Thoracic aorta (tissue), 2 donors: ENCODE data around the gene SNX3. TPM values are rescaled to one million over a fixed set of nuclear protein-coding genes. Genes with fewer than 3 reads are reported as not detected.
"Not testable (repeated sequence)": the region's sequence is repeated elsewhere in the genome, so short reads cannot be mapped to it uniquely, and the experiment has no call there.

ENCODE experiments used
- ATAC-seq: fragments of 150-250 bp; one replicate; pipeline ENCODE4 v1.8.0; 2017; ENCODE audit warnings: low read depth; ENCODE audit not compliant: insufficient number of reproducible peaks, low FRiP score
- DNase-seq: peaks from one replicate; pipeline ENCODE4 v3.0.0-alpha.2; 2020; ENCODE audit warnings: low spot score
- H3K27ac ChIP-seq, 2 donors: fragments of 200-600 bp; sonication (generic); 1 replicate in 1 of 2; 2 replicates in 1 of 2; pipeline ENCODE4 v1.5.1; 2016; ENCODE audit warnings: mild to moderate bottlenecking in 2 of 2, moderate library complexity in 2 of 2
- H3K27me3 ChIP-seq: fragments of 200-600 bp; sonication (generic); replicated peaks from 2 replicates; pipeline ENCODE4 v1.6.0; 2016; ENCODE audit warnings: mild to moderate bottlenecking; ENCODE audit not compliant: insufficient read depth
- H3K36me3 ChIP-seq: fragments of 200-600 bp; sonication (generic); one replicate; pipeline ENCODE4 v1.5.1; 2016
- H3K4me1 ChIP-seq, 2 donors: fragments of 200-600 bp; sonication (generic); 1 replicate in 1 of 2; 2 replicates in 1 of 2; pipeline versions ENCODE4 v1.5.1 to v1.6.0; 2016; ENCODE audit warnings: low read depth in 2 of 2, mild to moderate bottlenecking in 1 of 2; ENCODE audit not compliant: control insufficient read depth in 1 of 2
- H3K4me3 ChIP-seq: fragments of 200-600 bp; sonication (generic); 2 replicates; pipeline ENCODE4 v1.5.1; 2016; ENCODE audit warnings: mild to moderate bottlenecking
- H3K9me3 ChIP-seq: fragments of 200-600 bp; sonication (generic); 2 replicates; pipeline ENCODE4 v1.5.1; 2016
- CTCF ChIP-seq: fragments of 200-600 bp; sonication (generic); IDR thresholded peaks from one replicate; pipeline ENCODE4 v1.5.1; 2019; ENCODE audit warnings: antibody characterized with exemption
- total RNA-seq, 2 donors: library from RNA; depleted of rRNA; stranded (reverse); fragments of >200 nt; gene quantifications; one replicate each; pipeline versions ENCODE4 v1.1.0 to v1.2.3, GENCODE V29; 2016

Gene SNX3
- 100 to 1,000 TPM; 110 to 122 TPM for total RNA-seq

- Histone ChIP-seq H3K4me1 (peaks cover 19 to 35% of the 10 kb centered on the region in 2 donors), H3K27me3 (no peaks in the 10 kb centered on the region), H3K27ac (peak within 1 kb of the TSS; percentile 84 to 97), H3K4me3 (peak within 1 kb of the TSS; percentile 100), H3K9me3 (no peaks in the 10 kb centered on the region), H3K36me3 (no peaks in the 10 kb centered on the region)
- TF ChIP-seq CTCF = no peak
- ATAC-seq = peak; percentile 94
- DNase-seq = peak; percentile 82
Observed at GRCh38 chr6:108260809-108261569, at the start of gene SNX3. TSS of gene SNX3 (minus strand) at chr6:108261040. CDS start at chr6:108260921, 119 bp downstream.

- H3K27me3 ChIP-seq = no peaks in the 10 kb centered on the region
- H3K4me1 ChIP-seq = no peaks in the 10 kb centered on the region
- H3K9me3 ChIP-seq = no peaks in the 10 kb centered on the region
- DNase-seq (no peak), ATAC-seq (no peak)
- H3K4me3 ChIP-seq = no peak overlapping the region
- no peak overlapping the region for H3K27ac ChIP-seq
- TF ChIP-seq CTCF = no peak
- H3K36me3 ChIP-seq = no peaks in the 10 kb centered on the region
Observed at GRCh38 chr6:108309844-108310243, 49.0 kb upstream of the SNX3 start.

GRCh38 chr6:108308641-108309040, 47.8 kb upstream of the SNX3 start:
- DNase-seq, ATAC-seq, H3K4me1 ChIP-seq, H3K4me3 ChIP-seq, H3K36me3 ChIP-seq, H3K27ac ChIP-seq, H3K27me3 ChIP-seq, H3K9me3 ChIP-seq: not testable (repeated sequence)

- Histone ChIP-seq H3K27me3 (no peaks in the 10 kb centered on the region), H3K4me3 (no peak overlapping the region), H3K9me3 (no peaks in the 10 kb centered on the region), H3K4me1 (no peaks in the 10 kb centered on the region), H3K27ac (no peak overlapping the region), H3K36me3 (no peaks in the 10 kb centered on the region)
- DNase-seq (no peak), ATAC-seq (no peak)
- TF ChIP-seq CTCF = no peak
Observed at GRCh38 chr6:108304646-108305045, 43.8 kb upstream of the SNX3 start.

GRCh38 chr6:108302386-108302785, 41.5 kb upstream of the SNX3 start:
- Histone ChIP-seq H3K36me3 (no peaks in the 10 kb centered on the region), H3K27me3 (no peaks in the 10 kb centered on the region), H3K4me1 (no peaks in the 10 kb centered on the region), H3K27ac (no peak overlapping the region), H3K4me3 (no peak overlapping the region), H3K9me3 (no peaks in the 10 kb centered on the region)
- no peak for ATAC-seq
- no peak for DNase-seq
- no peak for TF ChIP-seq CTCF
